D341Med (cell line): ENCODE measurements around the gene NPIPA1.
A peak's percentile ranks its signal among the peaks of the same experiment; 100 is the strongest.
"Not testable (repeated sequence)": the region's sequence is repeated elsewhere in the genome, so short reads cannot be mapped to it uniquely, and the experiment has no call there.

Experiments used
- DNase-seq: peaks from one replicate; pipeline ENCODE4 v3.0.0; 2012; ENCODE audit warnings: low spot score

Gene NPIPA1

DNA sequence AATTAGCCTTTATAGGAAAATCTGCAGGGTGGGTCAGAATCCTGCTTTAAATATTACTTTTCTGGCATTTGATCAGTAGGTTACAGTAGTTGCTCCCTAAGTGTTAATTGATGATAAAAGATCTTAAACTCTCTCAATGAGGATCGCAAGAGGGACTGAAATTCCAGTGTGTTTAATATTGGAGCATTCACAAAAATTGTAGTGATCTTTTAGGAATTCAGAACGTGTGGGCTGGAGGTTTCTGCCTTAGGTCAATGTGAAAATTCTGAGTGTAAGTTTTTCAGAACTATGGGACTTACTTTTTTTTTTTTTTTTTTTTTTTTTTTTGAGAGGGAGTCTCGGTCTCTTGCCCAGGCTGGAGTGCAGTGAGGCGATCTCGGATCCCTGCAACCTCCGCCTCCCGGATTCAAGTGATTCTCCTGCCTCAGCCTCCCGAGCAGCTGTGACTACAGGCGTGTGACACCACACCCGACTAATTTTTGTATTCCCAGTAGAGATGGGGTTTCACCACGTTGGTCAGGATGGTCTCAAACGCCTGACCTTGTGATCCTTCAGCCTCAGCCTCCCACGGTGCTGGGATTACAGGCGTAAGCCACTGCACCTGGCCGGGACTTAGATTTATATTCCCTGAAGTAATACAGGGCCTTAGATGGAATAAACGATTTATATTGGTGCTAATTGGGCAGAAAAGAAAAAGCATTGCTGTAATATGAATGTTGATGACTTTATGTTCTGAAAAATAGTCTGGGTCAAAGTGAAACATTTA is 39.9 kb downstream of the NPIPA1 start:
- DNase-seq = not testable (repeated sequence)

DNA sequence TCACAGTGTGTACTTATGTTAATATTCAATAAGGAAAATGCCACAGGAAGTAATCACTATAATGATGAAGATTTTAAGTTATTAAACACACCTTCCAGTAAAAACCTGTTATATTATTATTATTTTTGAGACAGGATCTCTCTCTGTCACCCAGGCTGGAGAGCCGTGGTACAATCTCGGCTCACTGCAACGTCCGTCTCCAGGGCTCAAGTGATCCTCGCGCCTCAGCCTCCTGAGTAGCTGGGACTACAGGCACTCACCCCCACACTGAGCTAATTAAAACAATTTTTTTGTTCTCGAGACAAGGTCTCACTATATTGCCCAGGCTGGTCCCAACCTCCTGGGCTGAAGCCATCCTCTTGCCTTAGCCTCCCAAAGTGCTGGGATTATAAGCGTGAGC is 41.0 kb downstream of the NPIPA1 start:
- not testable (repeated sequence) for DNase-seq

DNA sequence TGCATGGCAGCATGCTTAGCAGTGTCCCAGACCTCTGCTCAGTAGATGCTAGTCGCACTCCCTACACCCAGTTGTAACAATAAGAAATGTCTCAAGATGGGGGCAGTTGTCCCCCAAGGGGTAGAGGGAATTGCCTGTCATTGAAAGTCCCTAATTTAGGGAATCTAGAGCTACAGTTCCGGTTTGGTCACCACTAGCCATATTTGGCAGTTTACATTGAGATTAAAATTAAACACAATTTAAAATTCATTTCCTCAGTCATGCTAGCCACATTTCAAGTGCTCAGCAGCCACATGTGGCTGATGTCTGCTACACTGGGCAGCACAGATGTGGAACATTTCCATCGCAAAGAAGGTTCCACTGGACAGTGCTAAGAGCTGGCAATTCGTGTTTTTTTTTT is 41.7 kb downstream of the NPIPA1 start:
- DNase-seq = not testable (repeated sequence)

DNA sequence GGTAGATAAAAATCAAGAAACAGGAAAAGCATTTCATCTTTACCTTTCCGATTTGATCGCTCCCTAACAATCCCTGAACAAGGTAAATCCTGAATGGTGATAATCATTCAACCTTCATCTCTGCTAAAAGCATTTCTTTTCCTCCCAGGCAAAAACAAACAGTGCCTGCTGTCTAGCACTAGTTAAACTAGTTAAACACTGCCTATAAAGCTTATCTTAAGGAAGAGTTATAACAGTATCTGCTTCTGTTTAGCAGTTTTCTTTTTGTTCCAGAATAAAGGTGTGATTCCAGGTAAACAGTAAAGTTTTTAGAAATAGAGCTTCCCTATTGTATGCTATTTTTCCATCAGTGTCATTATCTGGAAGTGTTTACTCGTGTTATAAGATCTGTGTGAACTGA is 44.0 kb downstream of the NPIPA1 start:
- not testable (repeated sequence) for DNase-seq

DNA sequence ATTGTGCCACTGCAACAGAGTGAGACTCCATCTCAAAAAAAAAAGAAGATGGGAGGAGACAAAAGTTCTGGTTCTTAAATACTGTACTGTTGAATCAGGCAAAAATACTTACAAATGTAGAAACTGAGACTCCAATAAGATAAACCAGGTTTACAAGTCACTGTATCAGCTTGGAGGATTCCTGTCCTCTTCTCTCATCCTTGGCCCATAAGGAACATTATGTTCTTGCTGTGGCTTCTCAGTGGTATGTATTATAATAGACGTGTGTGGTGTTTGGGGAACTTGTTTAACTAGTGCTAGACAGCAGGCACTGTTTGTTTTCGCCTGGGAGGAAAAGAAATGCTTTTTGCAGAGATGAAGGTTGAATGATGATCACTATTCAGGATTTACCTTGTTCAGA is 45.3 kb downstream of the NPIPA1 start:
- DNase-seq = not testable (repeated sequence)

DNA sequence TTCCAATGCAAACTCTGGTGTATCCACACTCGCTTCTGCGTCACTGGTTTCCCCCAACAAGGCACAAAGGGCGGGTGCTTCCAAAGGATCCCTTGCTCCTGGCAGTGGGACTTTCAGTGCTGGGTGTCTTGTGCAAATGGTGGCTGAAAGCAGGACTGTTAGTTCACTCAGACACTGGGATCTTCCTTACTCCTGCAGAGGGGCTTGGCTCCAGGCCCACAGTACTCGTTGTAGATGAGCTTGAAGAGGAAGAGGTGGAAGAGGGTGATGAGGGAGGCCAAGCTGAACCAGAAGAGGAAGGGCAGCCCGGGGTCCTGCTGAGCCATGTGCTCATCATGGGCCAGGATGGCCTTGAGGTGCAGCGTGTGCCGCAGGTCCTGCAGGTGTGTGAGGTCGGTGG is 50.8 kb downstream of the NPIPA1 start:
- not testable (repeated sequence) for DNase-seq

DNA sequence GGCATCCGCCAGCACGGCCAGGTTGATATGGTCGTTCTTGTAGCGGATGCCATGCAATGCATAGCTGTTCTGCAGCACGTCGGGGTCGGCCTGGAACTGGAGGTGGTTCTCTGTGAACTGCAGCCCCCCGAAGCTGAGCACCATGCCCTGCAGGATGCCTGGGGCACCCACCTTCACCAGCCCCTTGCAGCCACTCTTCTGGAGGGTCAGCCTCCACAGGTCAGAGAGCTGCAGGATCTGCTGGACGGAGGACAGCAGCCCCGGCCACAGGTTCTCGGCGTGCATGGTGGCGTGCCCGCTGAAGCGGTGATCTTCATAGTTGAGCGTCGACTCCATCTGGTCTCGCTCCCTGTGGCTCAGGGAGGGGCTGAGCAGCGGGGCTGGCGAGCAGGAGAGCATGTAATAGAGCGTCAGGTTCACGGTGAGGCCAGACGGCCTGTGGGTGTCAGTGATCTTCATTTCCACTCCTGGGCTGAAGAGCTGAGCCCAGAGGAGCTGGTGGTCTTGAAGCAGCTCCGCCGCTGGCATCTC is 51.5 kb downstream of the NPIPA1 start:
- DNase-seq = not testable (repeated sequence)

DNA sequence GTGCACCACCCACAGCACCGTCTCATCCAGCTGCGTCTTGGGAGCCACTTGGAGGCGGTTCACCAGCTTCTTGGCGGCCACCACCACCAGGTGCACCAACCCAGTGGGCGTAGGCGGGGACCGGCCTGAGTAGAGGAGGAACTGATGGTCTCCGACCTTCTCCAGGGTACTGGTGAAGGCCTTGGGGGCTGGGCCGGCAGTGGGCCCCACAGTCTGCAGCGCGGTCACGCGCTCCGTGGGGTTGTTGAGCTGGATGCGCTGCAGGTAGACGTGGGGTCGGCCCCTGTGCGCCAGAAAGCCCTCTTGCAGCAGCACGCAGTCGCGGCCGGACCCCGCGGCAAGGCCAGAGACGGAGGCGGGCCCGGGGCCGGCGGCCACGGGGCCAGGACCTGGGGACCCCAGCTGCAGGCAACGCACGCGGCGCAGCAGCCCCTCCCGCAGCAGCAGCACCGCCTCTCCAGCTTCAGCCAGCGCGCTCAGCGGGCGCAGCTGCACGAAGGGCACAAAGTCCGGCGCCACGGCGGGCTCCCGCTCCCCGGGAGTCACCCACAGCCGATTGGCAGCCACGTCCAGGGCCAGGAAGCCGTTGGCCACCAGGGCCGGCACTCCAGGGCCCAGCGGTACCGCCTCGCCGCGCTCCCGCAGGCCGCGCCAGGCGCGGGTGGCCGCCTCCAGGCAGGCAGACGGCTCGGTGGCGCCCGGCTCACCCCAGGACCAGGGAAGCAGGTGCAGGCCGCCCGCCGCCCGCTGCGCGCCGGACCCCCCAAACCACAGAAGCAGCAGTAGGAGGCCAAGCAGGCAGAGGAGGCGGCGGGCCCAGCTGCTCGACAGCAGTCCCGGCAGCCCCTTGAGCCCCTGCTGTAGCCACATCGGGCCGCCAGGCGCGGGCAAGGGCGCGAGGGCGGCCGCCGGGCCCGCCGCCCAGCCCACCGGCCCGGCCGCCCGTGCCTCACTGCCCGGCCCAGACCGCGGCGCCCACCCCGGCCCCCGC is 52.3 kb downstream of the NPIPA1 start:
- DNase-seq = peak; percentile 15

DNA sequence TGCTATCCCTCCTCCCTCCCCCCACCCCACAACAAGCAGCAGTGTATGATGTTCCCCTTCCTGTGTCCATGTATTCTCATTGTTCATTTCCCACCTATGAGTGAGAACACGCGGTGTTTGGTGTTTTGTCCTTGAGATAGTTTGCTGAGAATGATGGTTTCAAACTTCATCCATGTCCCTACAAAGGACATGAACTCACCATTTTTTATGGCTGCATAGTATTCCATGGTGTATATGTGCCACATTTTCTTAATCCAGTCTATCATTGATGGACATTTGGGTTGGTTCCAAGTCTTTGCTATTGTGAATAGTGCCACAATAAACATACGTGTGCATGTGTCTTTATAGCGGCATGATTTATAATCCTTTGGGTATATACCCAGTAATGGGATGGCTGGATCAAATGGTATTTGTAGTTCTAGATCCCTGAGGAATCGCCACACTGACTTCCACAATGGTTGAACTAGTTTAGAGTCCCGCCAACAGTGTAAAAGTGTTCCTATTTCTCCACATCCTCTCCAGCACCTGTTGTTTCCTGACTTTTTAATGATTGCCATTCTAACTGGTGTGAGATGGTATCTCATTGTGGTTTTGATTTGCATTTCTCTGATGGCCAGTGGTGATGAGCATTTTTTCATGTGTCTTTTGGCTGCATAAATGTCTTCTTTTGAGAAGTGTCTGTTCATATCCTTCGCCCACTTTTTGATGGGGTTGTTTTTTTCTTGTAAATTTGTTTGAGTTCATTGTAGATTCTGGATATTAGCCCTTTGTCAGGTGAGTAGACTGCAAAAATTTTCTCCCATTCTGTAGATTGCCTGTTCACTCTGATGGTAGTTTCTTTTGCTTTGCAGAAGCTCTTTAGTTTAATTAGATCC is 56.3 kb downstream of the NPIPA1 start:
- DNase-seq = not testable (repeated sequence)

DNA sequence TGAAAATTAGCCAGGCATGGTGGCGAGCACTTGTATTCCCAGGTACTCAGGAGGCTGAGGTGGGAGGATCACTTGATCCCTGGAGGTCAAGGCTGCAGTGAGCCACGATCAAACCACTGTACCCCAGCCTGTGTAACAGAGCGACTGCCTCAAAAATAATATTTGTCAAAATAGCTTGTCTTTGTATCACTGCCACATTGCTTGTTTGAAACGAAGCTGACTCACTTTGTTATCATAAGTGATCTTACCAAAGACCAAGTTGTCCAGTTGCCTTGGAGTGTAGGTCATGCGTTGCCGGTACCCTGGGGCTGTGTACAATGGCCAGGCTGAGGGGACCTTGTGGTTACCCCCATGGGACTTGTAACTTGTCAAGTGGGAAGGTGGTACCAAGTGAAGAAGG is 59.5 kb downstream of the NPIPA1 start:
- DNase-seq = not testable (repeated sequence)

DNA sequence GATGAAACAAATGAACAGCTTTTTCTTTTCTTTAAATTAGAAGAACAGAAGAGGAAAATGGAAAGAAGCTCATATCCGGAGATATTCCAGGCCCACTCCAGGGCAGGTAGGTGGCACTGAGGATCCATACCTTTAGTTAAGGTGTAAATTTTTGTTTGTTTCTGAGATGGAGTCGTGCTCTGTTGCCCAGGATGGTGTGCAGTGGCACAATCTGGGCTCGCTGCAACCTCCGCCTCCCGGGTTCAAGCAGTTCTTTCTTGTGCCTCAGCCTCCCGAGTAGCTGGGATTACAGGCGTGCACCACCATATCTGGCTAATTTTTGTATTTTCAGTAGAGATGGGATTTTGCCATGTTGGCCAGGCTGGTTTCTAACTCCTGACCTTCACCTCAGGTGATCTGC is 61.1 kb downstream of the NPIPA1 start:
- DNase-seq = not testable (repeated sequence)

DNA sequence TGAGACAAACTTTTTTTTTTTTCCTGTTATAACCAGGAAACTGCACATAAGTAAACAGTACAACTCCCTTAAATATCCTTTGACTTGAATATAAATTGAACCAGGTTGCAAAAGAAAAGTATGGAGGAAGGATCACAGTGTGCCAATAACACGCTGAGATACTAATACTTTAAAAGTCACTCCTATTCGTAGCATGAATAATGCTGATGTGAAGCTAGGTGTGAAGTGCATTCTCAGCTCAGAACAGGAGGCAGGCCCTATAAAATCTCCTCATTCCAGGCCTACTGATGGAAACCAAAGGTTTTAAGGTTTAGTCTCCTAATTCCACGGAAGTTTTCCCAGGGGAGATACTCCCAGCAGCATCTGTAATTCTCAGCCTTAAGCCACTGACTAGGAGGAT is 62.6 kb downstream of the NPIPA1 start:
- DNase-seq = peak; percentile 62
